ENCODE results near the gene MALSU1. TPM values are rescaled to one million over a fixed set of nuclear protein-coding genes. Genes with fewer than 3 reads are reported as not detected.
A peak's percentile ranks its signal among the peaks of the same experiment; 100 is the strongest.

MALSU1 gene
- total RNA-seq, 5 donors from 2014 or later (not counting 1 experiment from before 2014, with no cell fraction given), result 29.0 to 39.6 (median 37.9) TPM

DNA sequence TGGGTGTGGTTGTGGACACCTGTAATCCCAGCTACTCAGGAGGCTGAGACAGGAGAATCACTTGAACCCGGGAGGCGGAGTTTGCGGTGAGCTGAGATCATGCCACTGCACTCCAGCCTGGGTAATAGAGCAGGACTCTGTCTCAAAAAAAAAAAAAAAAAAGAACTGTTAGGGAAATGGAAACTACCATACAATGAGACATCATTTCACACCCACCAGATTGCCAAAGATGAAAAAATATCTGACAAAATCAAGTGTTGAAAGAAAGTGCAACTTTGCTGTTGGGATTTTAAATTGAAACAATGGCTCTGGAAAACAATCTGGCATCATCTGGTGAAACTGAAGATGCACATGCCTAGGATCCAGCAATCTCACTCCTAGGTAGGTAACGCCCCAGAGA is 16.1 kb upstream of the MALSU1 start:
- Histone ChIP-seq H3K9me3 (no peaks in the 10 kb centered on the region), H3K27ac (ENCODE audit: low read length) (no peak overlapping the region), H3K27me3 (replicated peaks in 1 of 2; ENCODE audit: control insufficient read depth in 2 of 2, extremely low read depth in 1 of 2, insufficient read depth in 2 of 2, low read length in 1 of 2) (peaks cover 0 to 3% of the 10 kb centered on the region in 2 experiments), H3K4me3 (ENCODE audit: control insufficient read depth in 1 of 2, extremely low read depth in 1 of 2, low read length in 1 of 2) (no peak overlapping the region), H3K4me1 (ENCODE audit: control insufficient read depth in 1 of 2, extremely low read depth in 1 of 2, insufficient read depth in 2 of 2, low read length in 2 of 2) (peaks cover 0 to 4% of the 10 kb centered on the region in 2 experiments), H3K36me3 (ENCODE audit: control insufficient read depth in 2 of 2, extremely low read depth in 1 of 2, insufficient read depth in 1 of 2, low read length in 1 of 2) (no peaks in the 10 kb centered on the region)
- Mint-ChIP-seq H3K4me3 (no peak overlapping the region), H3K9me3 (no peaks in the 10 kb centered on the region), H3K4me1 (peaks cover 6 to 7% (median 7%) of the 10 kb centered on the region in 3 donors), H3K27ac (no peak overlapping the region), H3K27me3 (no peaks in the 10 kb centered on the region), H3K36me3 (no peaks in the 10 kb centered on the region)
- DNase-seq (no peak), ATAC-seq (replicated peaks in 1 of 4) (no peak)
- POLR2A ChIA-PET, result no interaction called here
- WGBS (ENCODE audit: insufficient coverage), result no CpG with 5 or more reads among the region's 4 CpGs
- CTCF ChIA-PET, result interaction anchor here in 1 of 2 donors (1.7 kb wide), 1 partner anchor 10 kb away, joined by 12 read pairs; no protein-coding TSS in a partner anchor

DNA sequence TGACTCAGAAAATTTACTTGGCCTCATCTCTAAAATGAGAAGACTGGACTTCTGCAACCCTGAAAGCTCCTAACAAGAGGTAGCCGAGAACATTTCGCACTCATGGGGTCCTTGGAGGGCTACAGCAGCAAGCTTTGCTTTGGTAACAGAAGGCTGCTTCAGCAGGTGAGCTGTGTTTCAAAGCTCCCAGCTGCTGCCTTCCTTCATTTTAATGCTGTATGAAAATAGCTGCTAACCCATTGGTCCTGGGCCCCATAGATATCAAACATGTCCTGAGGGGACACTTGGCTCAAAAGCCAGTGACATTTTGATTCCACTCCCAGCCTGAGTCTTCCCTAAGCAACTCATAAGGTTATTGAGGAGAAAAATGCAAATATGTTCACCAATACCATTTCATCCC is 14.3 kb upstream of the MALSU1 start:
- no peaks in the 10 kb centered on the region for H3K36me3 ChIP-seq (ENCODE audit: control insufficient read depth in 2 of 2, extremely low read depth in 1 of 2, insufficient read depth in 1 of 2, low read length in 1 of 2)
- no peak overlapping the region for H3K27ac ChIP-seq (ENCODE audit: low read length)
- no peaks in the 10 kb centered on the region for H3K27me3 ChIP-seq (replicated peaks in 1 of 2; ENCODE audit: control insufficient read depth in 2 of 2, extremely low read depth in 1 of 2, insufficient read depth in 2 of 2, low read length in 1 of 2)
- H3K4me3 ChIP-seq (ENCODE audit: control insufficient read depth in 1 of 2, extremely low read depth in 1 of 2, low read length in 1 of 2), result no peak overlapping the region
- no peaks in the 10 kb centered on the region for H3K9me3 ChIP-seq
- peaks cover 0 to 10% of the 10 kb centered on the region in 2 experiments for H3K4me1 ChIP-seq (ENCODE audit: control insufficient read depth in 1 of 2, extremely low read depth in 1 of 2, insufficient read depth in 2 of 2, low read length in 2 of 2)
- POLR2A ChIA-PET, result interaction anchor here in 1 of 2 donors (0.7 kb wide), 1 partner anchor 139 kb away, joined by 3 read pairs; no protein-coding TSS in a partner anchor
- Mint-ChIP-seq H3K27ac (no peak overlapping the region), H3K27me3 (no peaks in the 10 kb centered on the region), H3K9me3 (no peaks in the 10 kb centered on the region), H3K36me3 (no peaks in the 10 kb centered on the region), H3K4me1 (peaks cover 10 to 12% (median 11%) of the 10 kb centered on the region in 3 donors), H3K4me3 (no peak overlapping the region)
- DNase-seq (no peak), ATAC-seq (replicated peaks in 1 of 4) (no peak)
- 100% methylated on average over 2 of the region's 2 CpGs for WGBS (ENCODE audit: insufficient coverage)
- CTCF ChIA-PET, result interaction anchor here (0.6 to 1.7 kb wide), 3 partner anchors 12 to 1809 kb away, joined by 3 to 12 read pairs (median 5); no protein-coding TSS in a partner anchor

DNA sequence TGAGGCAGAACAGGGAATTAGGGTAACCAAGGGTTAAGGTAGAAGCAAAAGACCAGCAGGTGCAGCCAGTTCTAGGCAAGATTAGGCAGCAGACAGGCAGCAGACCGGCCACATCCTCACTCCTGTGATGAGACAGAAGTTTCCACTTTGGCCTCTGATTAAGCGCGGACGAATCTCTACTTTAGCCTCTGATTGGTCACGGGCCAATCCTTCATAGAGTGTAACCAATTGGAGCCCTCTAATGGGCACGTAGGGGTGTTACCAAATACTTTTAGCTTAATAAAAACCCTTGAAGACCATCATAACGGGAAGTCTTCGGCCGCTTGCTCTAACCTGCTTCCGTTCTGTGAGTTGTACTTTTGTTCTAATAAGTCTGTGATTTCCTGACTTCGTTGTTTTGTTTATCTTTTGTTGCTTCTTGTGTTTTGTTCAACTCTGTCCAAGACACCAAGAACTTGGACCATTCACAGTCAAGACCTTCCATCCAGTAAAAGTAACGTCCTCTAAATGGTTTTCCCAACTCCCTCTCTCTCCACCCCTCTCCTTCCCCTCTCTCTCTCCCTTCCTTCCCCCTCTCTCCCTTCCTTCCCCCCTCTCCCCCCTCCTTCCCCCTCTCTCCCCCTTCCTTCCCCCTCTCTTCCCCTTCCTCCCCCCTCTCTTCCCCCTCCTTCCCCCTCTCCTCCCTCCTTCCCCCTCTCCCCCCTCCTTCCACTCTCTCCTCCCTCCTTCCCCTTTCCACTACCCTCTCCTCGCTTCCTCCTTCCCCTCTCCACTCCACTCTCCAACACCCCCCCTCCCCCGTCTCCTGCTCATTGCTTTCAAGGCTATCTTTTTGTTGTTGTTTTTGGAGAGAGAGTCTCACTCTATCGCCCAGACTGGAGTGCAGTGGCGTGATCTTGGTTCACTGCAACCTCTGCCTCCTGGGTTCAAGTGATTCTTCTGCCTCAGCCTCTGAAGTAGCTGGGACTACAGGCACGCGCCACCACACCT is 13.2 kb upstream of the MALSU1 start:
- H3K27me3 ChIP-seq (replicated peaks in 1 of 2; ENCODE audit: control insufficient read depth in 2 of 2, extremely low read depth in 1 of 2, insufficient read depth in 2 of 2, low read length in 1 of 2), result no peaks in the 10 kb centered on the region

DNA sequence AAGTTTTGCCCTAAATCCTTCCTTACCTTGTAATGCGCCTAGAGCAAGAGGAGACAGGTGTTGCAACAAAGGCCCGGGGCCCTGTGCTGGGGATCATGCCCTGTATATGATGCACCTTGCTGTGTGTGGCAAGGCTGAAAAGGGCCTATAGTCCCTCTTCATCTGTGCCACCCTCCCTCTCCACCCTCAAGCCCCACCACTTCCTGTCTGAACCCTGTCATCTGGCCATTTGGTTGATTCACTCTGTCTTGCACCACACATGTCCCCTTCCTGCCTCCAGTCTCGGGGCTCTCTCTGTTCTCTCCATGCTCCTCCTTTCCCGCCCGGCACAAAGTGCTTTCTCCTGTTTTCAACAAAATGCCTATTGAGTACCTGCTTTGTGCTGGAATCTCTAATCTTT is 11.5 kb upstream of the MALSU1 start:
- Mint-ChIP-seq H3K9me3 (no peaks in the 10 kb centered on the region), H3K36me3 (no peaks in the 10 kb centered on the region), H3K27me3 (no peaks in the 10 kb centered on the region), H3K4me3 (no peak overlapping the region), H3K4me1 (peaks cover 10 to 19% (median 17%) of the 10 kb centered on the region in 3 donors), H3K27ac (no peak overlapping the region)
- H3K27me3 ChIP-seq (replicated peaks in 1 of 2; ENCODE audit: control insufficient read depth in 2 of 2, extremely low read depth in 1 of 2, insufficient read depth in 2 of 2, low read length in 1 of 2), result no peaks in the 10 kb centered on the region
- no peaks in the 10 kb centered on the region for H3K36me3 ChIP-seq (ENCODE audit: control insufficient read depth in 2 of 2, extremely low read depth in 1 of 2, insufficient read depth in 1 of 2, low read length in 1 of 2)
- no peak overlapping the region for H3K4me3 ChIP-seq (ENCODE audit: control insufficient read depth in 1 of 2, extremely low read depth in 1 of 2, low read length in 1 of 2)
- H3K27ac ChIP-seq (ENCODE audit: low read length), result no peak overlapping the region
- WGBS (ENCODE audit: insufficient coverage), result 70% methylated on average over 3 of the region's 5 CpGs
- H3K4me1 ChIP-seq (ENCODE audit: control insufficient read depth in 1 of 2, extremely low read depth in 1 of 2, insufficient read depth in 2 of 2, low read length in 2 of 2), result peaks cover 0 to 15% of the 10 kb centered on the region in 2 experiments
- ATAC-seq (replicated peaks in 1 of 4) (peak in 1 of 4 experiments; percentile 33), DNase-seq (no peak)
- H3K9me3 ChIP-seq, result no peaks in the 10 kb centered on the region
- ChIA-PET POLR2A (no interaction called here), CTCF (no interaction called here)

More for the DNA sequence above, 13.2 kb upstream of the MALSU1 start:
- Histone ChIP-seq H3K4me1 (ENCODE audit: control insufficient read depth in 1 of 2, extremely low read depth in 1 of 2, insufficient read depth in 2 of 2, low read length in 2 of 2) (peaks cover 0 to 15% of the 10 kb centered on the region in 2 experiments), H3K4me3 (ENCODE audit: control insufficient read depth in 1 of 2, extremely low read depth in 1 of 2, low read length in 1 of 2) (no peak overlapping the region), H3K9me3 (no peaks in the 10 kb centered on the region), H3K27ac (ENCODE audit: low read length) (no peak overlapping the region), H3K36me3 (ENCODE audit: control insufficient read depth in 2 of 2, extremely low read depth in 1 of 2, insufficient read depth in 1 of 2, low read length in 1 of 2) (no peaks in the 10 kb centered on the region)
- H3K4me1 Mint-ChIP-seq, result peaks cover 10 to 19% (median 17%) of the 10 kb centered on the region in 3 donors
- no peaks in the 10 kb centered on the region for H3K27me3 Mint-ChIP-seq
- H3K4me3 Mint-ChIP-seq, result no peak overlapping the region
- H3K9me3 Mint-ChIP-seq, result no peaks in the 10 kb centered on the region
- ATAC-seq (replicated peaks in 1 of 4) (no peak), DNase-seq (no peak)
- ChIA-PET POLR2A (no interaction called here), CTCF (interaction anchor here in 1 of 2 donors (0.7 to 1.0 kb wide), 2 partner anchors 9 to 177 kb away, joined by 5 to 9 read pairs; no protein-coding TSS in a partner anchor)
- H3K36me3 Mint-ChIP-seq, result no peaks in the 10 kb centered on the region
- WGBS (ENCODE audit: insufficient coverage), result 88% methylated on average over 9 of the region's 18 CpGs
- H3K27ac Mint-ChIP-seq, result no peak overlapping the region

DNA sequence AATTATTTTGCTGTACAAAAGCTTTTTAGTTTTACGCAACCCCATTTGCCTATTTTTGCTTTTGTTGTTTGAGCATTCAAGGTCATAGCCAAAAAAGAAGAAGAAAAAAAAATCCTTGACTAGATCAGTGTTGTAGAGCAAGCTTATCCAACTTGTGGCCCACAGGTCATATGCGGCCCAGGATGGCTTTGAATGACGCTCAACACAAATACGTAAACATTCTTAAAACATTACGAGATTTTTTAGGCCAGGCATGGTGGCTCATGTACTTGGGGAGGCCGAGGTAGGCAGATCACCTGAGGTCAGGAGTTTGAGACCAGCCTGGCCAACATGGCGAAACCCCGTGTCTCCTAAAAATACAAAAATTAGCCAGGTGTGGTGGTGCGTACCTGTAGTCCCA is 8.1 kb upstream of the MALSU1 start:
- 97% methylated on average over 7 of the region's 9 CpGs for WGBS (ENCODE audit: insufficient coverage)
- H3K27ac ChIP-seq (ENCODE audit: low read length), result no peak overlapping the region
- no peak overlapping the region for H3K27ac Mint-ChIP-seq
- no peak overlapping the region for H3K4me3 Mint-ChIP-seq
- no peaks in the 10 kb centered on the region for H3K36me3 Mint-ChIP-seq
- H3K9me3 ChIP-seq, result no peaks in the 10 kb centered on the region
- H3K27me3 Mint-ChIP-seq, result no peaks in the 10 kb centered on the region
- peaks cover 10 to 19% (median 17%) of the 10 kb centered on the region in 3 donors for H3K4me1 Mint-ChIP-seq
- peaks cover 0 to 15% of the 10 kb centered on the region in 2 experiments for H3K4me1 ChIP-seq (ENCODE audit: control insufficient read depth in 1 of 2, extremely low read depth in 1 of 2, insufficient read depth in 2 of 2, low read length in 2 of 2)
- DNase-seq (no peak), ATAC-seq (replicated peaks in 1 of 4) (no peak)
- peaks cover 0 to 5% of the 10 kb centered on the region in 2 experiments for H3K27me3 ChIP-seq (replicated peaks in 1 of 2; ENCODE audit: control insufficient read depth in 2 of 2, extremely low read depth in 1 of 2, insufficient read depth in 2 of 2, low read length in 1 of 2)
- H3K9me3 Mint-ChIP-seq, result no peaks in the 10 kb centered on the region
- no peak overlapping the region for H3K4me3 ChIP-seq (ENCODE audit: control insufficient read depth in 1 of 2, extremely low read depth in 1 of 2, low read length in 1 of 2)
- ChIA-PET CTCF (interaction anchor here in 1 of 2 donors (0.6 kb wide), 1 partner anchor 9 kb away, joined by 5 read pairs; no protein-coding TSS in a partner anchor), POLR2A (no interaction called here)
- H3K36me3 ChIP-seq (ENCODE audit: control insufficient read depth in 2 of 2, extremely low read depth in 1 of 2, insufficient read depth in 1 of 2, low read length in 1 of 2), result no peaks in the 10 kb centered on the region

DNA sequence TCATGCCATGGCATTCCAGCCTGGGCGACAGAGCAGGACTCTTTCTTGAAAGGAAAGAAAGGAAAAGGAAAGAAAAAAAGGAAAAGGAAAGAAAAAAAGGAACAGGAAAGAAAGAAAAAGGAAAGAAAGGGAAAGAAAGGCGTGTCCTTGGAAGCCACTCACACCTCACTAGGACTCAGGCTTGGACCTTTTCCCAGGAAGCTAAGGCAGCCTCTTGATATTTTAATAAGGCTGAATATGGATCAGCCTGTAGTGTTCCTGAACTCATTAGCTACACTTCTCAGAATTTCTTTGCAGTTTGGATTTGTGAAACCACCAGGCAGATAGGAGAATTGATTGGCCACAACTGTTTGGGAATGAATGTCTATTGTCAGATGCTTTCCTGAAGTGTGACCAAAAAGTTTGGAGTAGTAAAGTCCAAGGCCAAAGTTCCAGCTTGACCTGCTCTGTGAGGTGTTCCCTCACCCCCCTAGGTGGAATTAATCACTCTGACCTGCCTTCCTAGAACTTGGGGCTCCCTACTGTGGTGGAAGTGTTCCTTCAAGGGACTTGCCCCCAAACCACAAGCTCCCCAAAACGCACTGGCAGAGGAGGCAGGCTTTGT is 7.1 kb upstream of the MALSU1 start:
- Histone ChIP-seq H3K4me1 (ENCODE audit: control insufficient read depth in 1 of 2, extremely low read depth in 1 of 2, insufficient read depth in 2 of 2, low read length in 2 of 2) (peaks cover 0 to 15% of the 10 kb centered on the region in 2 experiments), H3K36me3 (ENCODE audit: control insufficient read depth in 2 of 2, extremely low read depth in 1 of 2, insufficient read depth in 1 of 2, low read length in 1 of 2) (no peaks in the 10 kb centered on the region), H3K9me3 (no peaks in the 10 kb centered on the region), H3K27ac (ENCODE audit: low read length) (no peak overlapping the region), H3K27me3 (replicated peaks in 1 of 2; ENCODE audit: control insufficient read depth in 2 of 2, extremely low read depth in 1 of 2, insufficient read depth in 2 of 2, low read length in 1 of 2) (peaks cover 0 to 5% of the 10 kb centered on the region in 2 experiments), H3K4me3 (ENCODE audit: control insufficient read depth in 1 of 2, extremely low read depth in 1 of 2, low read length in 1 of 2) (no peak overlapping the region)
- no peaks in the 10 kb centered on the region for H3K27me3 Mint-ChIP-seq
- no peak for DNase-seq
- no CpG with 5 or more reads among the region's 3 CpGs for WGBS (ENCODE audit: insufficient coverage)
- H3K9me3 Mint-ChIP-seq, result no peaks in the 10 kb centered on the region
- ATAC-seq (replicated peaks in 1 of 4), result no peak
- H3K27ac Mint-ChIP-seq, result no peak overlapping the region
- ChIA-PET POLR2A (no interaction called here), CTCF (interaction anchor here (0.6 to 0.7 kb wide), 2 partner anchors 10 to 20 kb away, joined by 3 to 5 read pairs; no protein-coding TSS in a partner anchor)
- peaks cover 10 to 19% (median 17%) of the 10 kb centered on the region in 3 donors for H3K4me1 Mint-ChIP-seq
- no peaks in the 10 kb centered on the region for H3K36me3 Mint-ChIP-seq
- H3K4me3 Mint-ChIP-seq, result no peak overlapping the region

Data from T-cell (primary cell).